Endothelial cell of umbilical vein (primary cell): ENCODE measurements around the gene PSMC2. TPM values are rescaled to one million over a fixed set of nuclear protein-coding genes. Genes with fewer than 3 reads are reported as not detected.

Experiments used
- BruUV-seq: library from RNA; stranded (reverse); fragments of 400-500 nt; replicated peaks from 2 replicates; lab custom pipeline; 2021; lab: Mats Ljungman, UMichigan
- CTCF ChIA-PET: fragments of 300-600, 350-600 bp; sonication (Branson Sonifier 250); formaldehyde crosslinking; loops from one replicate; lab custom pipeline; 2021; ENCODE audit warnings: antibody characterized with exemption, inconsistent platforms; lab: Charles Lee
- POLR2A ChIA-PET: fragments of 300-600, 350-600 bp; sonication (Branson Sonifier 250); formaldehyde crosslinking; loops from one replicate; lab custom pipeline; 2021; ENCODE audit warnings: antibody characterized with exemption, inconsistent platforms; lab: Charles Lee
- DNase-seq: peaks from one replicate; pipeline ENCODE4 v3.0.0-alpha.2; 2011; ENCODE audit warnings: low read depth, low spot score
- FAIRE-seq: peaks from 2 replicates; lab custom pipeline; 2011; peaks lifted over from hg19 to GRCh38; lab: Jason Lieb, UNC
- H2AFZ ChIP-seq: 2 replicates; pipeline ENCODE4 v1.6.0; 2012; ENCODE audit warnings: low read depth, low read length, control low read depth, inconsistent platforms
- H3K27ac ChIP-seq: 2 replicates; pipeline ENCODE4 v1.5.1; 2011; ENCODE audit warnings: low read depth, mild to moderate bottlenecking, control low read depth, low read length, moderate library complexity; ENCODE audit not compliant: insufficient read depth
- H3K27me3 ChIP-seq, 2 experiments: 2 replicates each; pipeline versions ENCODE4 v1.6.0 to v1.6.1; 2011; ENCODE audit warnings: low read length in 2 of 2, mixed read lengths in 1 of 2; ENCODE audit not compliant: control insufficient read depth in 2 of 2, insufficient read depth in 2 of 2
- H3K36me3 ChIP-seq, 2 experiments: 2 replicates in 1 of 2; 3 replicates in 1 of 2; pipeline ENCODE4 v1.5.1; 2011; ENCODE audit warnings: low read length in 2 of 2, mild to moderate bottlenecking in 1 of 2, moderate library complexity in 1 of 2; ENCODE audit not compliant: control insufficient read depth in 2 of 2, insufficient read depth in 2 of 2; ENCODE audit errors: extremely low read depth in 1 of 2
- H3K4me1 ChIP-seq: 3 replicates; pipeline ENCODE4 v1.5.1; 2011; ENCODE audit warnings: mild to moderate bottlenecking, low read length; ENCODE audit not compliant: control insufficient read depth, insufficient read depth; ENCODE audit errors: extremely low read depth
- H3K4me2 ChIP-seq: 2 replicates; pipeline ENCODE4 v1.6.1; 2011; ENCODE audit warnings: low read length, control low read depth, mixed read lengths; ENCODE audit not compliant: insufficient read depth
- H3K4me3 ChIP-seq, 3 experiments: fragments of 200-600 bp in 1 of 3; sonication (generic), shearing (Covaris generic) in 1 of 3; replicated peaks in 1 of 3; 2 replicates each; pipeline ENCODE4 v1.5.1; 2011 to 2016; ENCODE audit warnings: control low read depth in 3 of 3, low read length in 3 of 3, mild to moderate bottlenecking in 2 of 3, inconsistent platforms in 1 of 3, low read depth in 1 of 3, moderate library complexity in 1 of 3; ENCODE audit not compliant: insufficient read depth in 1 of 3
- H3K79me2 ChIP-seq: 2 replicates; pipeline ENCODE4 v1.6.0; 2012; ENCODE audit warnings: low read length, inconsistent platforms; ENCODE audit not compliant: control insufficient read depth, insufficient read depth
- H3K9ac ChIP-seq: replicated peaks from 2 replicates; pipeline ENCODE3; 2011; ENCODE audit warnings: low read length, control low read depth; ENCODE audit not compliant: insufficient read depth; ENCODE audit errors: extremely low read depth
- H3K9me1 ChIP-seq: replicated peaks from 3 replicates; pipeline ENCODE4 v1.6.0; 2011; ENCODE audit warnings: mild to moderate bottlenecking, low read length; ENCODE audit not compliant: control insufficient read depth, insufficient read depth; ENCODE audit errors: extremely low read depth
- H3K9me3 ChIP-seq: replicated peaks from 2 replicates; pipeline ENCODE4 v1.5.1; 2012; ENCODE audit warnings: low read length, inconsistent platforms; ENCODE audit not compliant: control insufficient read depth, insufficient read depth
- H4K20me1 ChIP-seq: replicated peaks from 2 replicates; pipeline ENCODE3; 2011; ENCODE audit warnings: mild to moderate bottlenecking, low read length; ENCODE audit not compliant: control insufficient read depth, insufficient read depth; ENCODE audit errors: extremely low read depth
- EZH2 ChIP-seq: IDR thresholded peaks from 2 replicates; pipeline ENCODE4 v1.6.1; 2012; ENCODE audit warnings: borderline replicate concordance, low read depth, mild to moderate bottlenecking, moderate library complexity, low read length, inconsistent platforms; ENCODE audit not compliant: severe bottlenecking
- FOS ChIP-seq: IDR thresholded peaks from 2 replicates; pipeline ENCODE4 v1.6.1; 2011; ENCODE audit warnings: mild to moderate bottlenecking, low read length, moderate library complexity, borderline replicate concordance; ENCODE audit not compliant: insufficient read depth
- GATA2 ChIP-seq: IDR thresholded peaks from 2 replicates; pipeline ENCODE4 v1.7.0; 2011; ENCODE audit warnings: low read depth, mild to moderate bottlenecking, moderate library complexity, mixed read lengths, low read length; ENCODE audit not compliant: insufficient read length, insufficient read depth
- JUN ChIP-seq: IDR thresholded peaks from 2 replicates; pipeline ENCODE4 v1.6.1; 2011; ENCODE audit warnings: borderline replicate concordance, low read depth; ENCODE audit not compliant: insufficient read length, insufficient read depth
- MAX ChIP-seq: IDR thresholded peaks from 2 replicates; pipeline ENCODE4 v1.6.1; 2011; ENCODE audit not compliant: insufficient read depth, insufficient read length
- MYC ChIP-seq: IDR thresholded peaks from one replicate; pipeline ENCODE4 v1.6.1; 2011; ENCODE audit warnings: mild to moderate bottlenecking, low read depth, low read length
- POLR2A ChIP-seq: IDR thresholded peaks from 2 replicates; pipeline ENCODE4 v1.6.1; 2012; ENCODE audit warnings: low read depth, mild to moderate bottlenecking, control low read depth, low read length
- POLR2AphosphoS5 ChIP-seq: IDR thresholded peaks from 2 replicates; pipeline ENCODE4 v1.6.1; 2012; ENCODE audit warnings: low read depth, mild to moderate bottlenecking, control low read depth, low read length, moderate library complexity; ENCODE audit not compliant: insufficient read depth
- dilution Hi-C: fragments of 300-500 bp; cut with MboI; formaldehyde crosslinking; loops from one replicate; pipeline ENCODE4 v1.15.0; 2019; ENCODE audit warnings: low sequenced_read_pairs; ENCODE audit not compliant: extremely low pct_ligation_motif_present
- intact Hi-C: fragments of 100-400 bp; cut with micrococcal nuclease; formaldehyde crosslinking; loops from one replicate; pipeline ENCODE4 v1.10.0; 2022
- polyA plus RNA-seq, 4 experiments: library from polyadenylated mRNA; depleted of rRNA in 3 of 4; stranded (reverse) in 3 of 4; unstranded in 1 of 4; fragments of >200 nt; gene quantifications; 2 replicates each; pipeline versions ENCODE4 v1.2.1 to v1.2.3, GENCODE V29; 2011 to 2012; ENCODE audit warnings: missing spikeins in 1 of 4
- total RNA-seq: library from RNA; stranded (reverse); gene quantifications from 2 replicates; pipeline ENCODE4 v1.2.3, GENCODE V29; 2021
- TF ChIP-seq, protein P1 (sequence below), 2 donors: IDR thresholded peaks; 1 replicate in 1 of 2; 2 replicates in 1 of 2; pipeline ENCODE4 v1.5.1; 2011; ENCODE audit warnings: low read length in 2 of 2, mild to moderate bottlenecking in 2 of 2, moderate library complexity in 2 of 2, control low read depth in 1 of 2, inconsistent platforms in 1 of 2, low read depth in 1 of 2; ENCODE audit not compliant: insufficient read depth in 1 of 2; ENCODE audit errors: extremely low read depth in 1 of 2

PSMC2 gene
- total and polyA plus RNA-seq, 2 donors (not counting 3 experiments of a cell fraction or from before 2014, with no cell fraction given), result 109 to 147 TPM

DNA sequence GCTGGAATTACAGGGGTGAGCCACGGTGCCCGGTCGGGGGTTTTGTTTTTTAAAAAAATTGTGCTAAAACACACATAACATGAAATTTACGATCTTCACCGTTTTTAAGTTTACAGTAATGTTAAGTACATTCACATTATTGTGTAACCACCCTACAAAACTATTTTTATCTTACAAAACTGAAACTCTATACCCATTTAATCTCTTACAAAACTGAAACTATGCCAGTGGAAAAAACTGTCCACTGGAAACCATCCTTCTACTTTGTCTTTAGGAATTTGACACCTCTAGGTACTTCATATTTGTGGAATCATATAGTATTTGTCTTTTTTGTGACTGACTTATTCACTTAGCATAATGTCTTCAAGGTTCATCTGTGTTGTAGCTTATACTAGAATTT is 1.0 kb upstream of the PSMC2 start:
- H3K4me3 ChIP-seq, result no peak overlapping the region
- H3K36me3 ChIP-seq, result peaks cover 0 to 4% of the 10 kb centered on the region in 2 experiments
- H4K20me1 ChIP-seq, result no peaks in the 10 kb centered on the region
- no peaks in the 10 kb centered on the region for H3K27me3 ChIP-seq
- H3K27ac ChIP-seq, result no peak overlapping the region
- no peak for FAIRE-seq
- no TSS peak for BruUV-seq
- dilution Hi-C loops, result no loop called here
- H3K79me2 ChIP-seq, result peaks cover 76% of the 10 kb centered on the region
- H3K4me2 ChIP-seq, result no peak overlapping the region
- no peak for TF ChIP-seq FOS
- TF ChIP-seq MAX, result no peak
- no peak for TF ChIP-seq MYC
- TF ChIP-seq JUN, result no peak
- TF ChIP-seq EZH2, result no peak
- no peak for TF ChIP-seq POLR2AphosphoS5
- TF ChIP-seq GATA2, result no peak
- TF ChIP-seq, protein P1, sequence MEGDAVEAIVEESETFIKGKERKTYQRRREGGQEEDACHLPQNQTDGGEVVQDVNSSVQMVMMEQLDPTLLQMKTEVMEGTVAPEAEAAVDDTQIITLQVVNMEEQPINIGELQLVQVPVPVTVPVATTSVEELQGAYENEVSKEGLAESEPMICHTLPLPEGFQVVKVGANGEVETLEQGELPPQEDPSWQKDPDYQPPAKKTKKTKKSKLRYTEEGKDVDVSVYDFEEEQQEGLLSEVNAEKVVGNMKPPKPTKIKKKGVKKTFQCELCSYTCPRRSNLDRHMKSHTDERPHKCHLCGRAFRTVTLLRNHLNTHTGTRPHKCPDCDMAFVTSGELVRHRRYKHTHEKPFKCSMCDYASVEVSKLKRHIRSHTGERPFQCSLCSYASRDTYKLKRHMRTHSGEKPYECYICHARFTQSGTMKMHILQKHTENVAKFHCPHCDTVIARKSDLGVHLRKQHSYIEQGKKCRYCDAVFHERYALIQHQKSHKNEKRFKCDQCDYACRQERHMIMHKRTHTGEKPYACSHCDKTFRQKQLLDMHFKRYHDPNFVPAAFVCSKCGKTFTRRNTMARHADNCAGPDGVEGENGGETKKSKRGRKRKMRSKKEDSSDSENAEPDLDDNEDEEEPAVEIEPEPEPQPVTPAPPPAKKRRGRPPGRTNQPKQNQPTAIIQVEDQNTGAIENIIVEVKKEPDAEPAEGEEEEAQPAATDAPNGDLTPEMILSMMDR (IDR thresholded peaks at IDR 0.05; ENCODE audit: extremely low read depth in 1 of 2, insufficient read depth in 1 of 2, low read depth in 1 of 2, low read length in 2 of 2), result no peak
- TF ChIP-seq POLR2A, result no peak
- H3K9ac ChIP-seq, result no peak overlapping the region
- H3K4me1 ChIP-seq, result peaks cover 34% of the 10 kb centered on the region
- H2AFZ ChIP-seq, result peak overlapping the region; percentile 53
- H3K9me1 ChIP-seq, result no peaks in the 10 kb centered on the region
- POLR2A ChIA-PET, result no interaction called here
- DNase-seq, result no peak
- intact Hi-C loops, result no loop called here
- H3K9me3 ChIP-seq, result no peaks in the 10 kb centered on the region
- CTCF ChIA-PET, result no interaction called here
